KBM-7 (cell line): ENCODE measurements around the gene SPATA1.

Experiments
- DNase-seq: peaks from one replicate; pipeline ENCODE4 v3.0.0-alpha.2; 2015
- in situ Hi-C: fragments of 300-500 bp; cut with MboI; formaldehyde crosslinking; loops from 2 replicates; pipeline ENCODE4 v1.14.3; 2020; ENCODE audit warnings: low sequenced_read_pairs, low pct_unique_long_range_greater_than_20kb, mixed read lengths

Gene SPATA1, protein sequence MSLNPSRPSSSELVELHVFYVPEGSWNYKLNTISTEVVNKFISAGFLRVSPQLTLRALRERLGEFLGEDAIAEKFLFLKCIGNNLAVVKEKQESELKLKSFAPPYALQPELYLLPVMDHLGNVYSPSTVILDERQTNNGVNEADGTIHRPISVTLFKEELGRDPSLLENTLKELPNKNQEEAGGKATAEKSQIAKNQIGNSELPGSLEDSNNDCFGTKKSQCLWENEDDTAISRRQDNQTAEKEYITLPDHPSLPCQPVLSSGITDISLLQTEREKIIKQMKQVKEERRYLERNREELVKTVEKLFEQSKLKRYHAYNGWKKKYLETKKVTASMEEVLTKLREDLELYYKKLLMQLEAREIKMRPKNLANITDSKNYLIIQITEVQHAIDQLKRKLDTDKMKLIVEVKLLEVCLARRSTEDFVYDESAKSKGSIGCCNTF

DNA sequence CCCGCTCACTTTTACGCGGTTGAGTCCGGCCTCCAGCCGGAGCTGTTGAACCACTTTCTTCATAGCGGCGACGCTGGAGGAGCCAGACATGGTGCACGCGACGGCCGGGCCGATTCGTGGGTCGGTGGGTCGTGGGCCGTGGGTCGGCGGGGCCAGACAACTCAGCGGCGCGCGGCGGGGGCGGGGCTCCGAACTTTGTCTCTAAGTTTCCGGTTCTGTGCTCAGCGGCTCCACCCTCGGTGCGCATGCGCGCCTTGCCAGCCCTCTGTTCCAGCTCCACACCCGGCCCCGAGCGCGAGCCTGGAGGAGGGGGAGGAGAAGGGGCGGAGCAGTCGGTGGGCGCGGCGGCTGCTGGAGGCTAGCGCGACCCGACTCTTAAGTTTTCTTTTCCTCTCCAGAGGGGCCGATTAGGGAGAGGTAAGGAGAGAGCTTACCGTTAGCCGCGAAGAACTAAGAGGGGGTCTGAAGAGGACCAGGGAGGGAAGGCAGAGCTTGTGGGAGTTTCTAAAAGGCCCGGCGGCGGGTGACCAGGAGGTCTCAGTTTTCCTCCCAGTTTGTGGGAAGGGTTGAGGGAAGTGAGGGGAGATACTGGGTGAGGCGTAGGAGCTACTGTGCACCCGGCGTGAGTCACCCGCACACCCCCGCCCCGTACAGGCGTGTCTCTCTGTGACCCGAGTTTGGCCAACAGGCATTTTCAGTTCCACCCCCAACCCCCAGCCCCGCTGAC lies at the start of gene SPATA1, which contains the start of gene GNG5:
Gene SPATA1, plus strand, starts transcription at position 385 of the 727 bp plus-strand sequence. CDS start 9,974 bp downstream, outside the sequence.
Gene GNG5, minus strand, starts transcription at position 580 of the 727 bp plus-strand sequence. Its CDS starts 490 bp downstream, at position 90.
- peak; percentile 98 for DNase-seq

DNA sequence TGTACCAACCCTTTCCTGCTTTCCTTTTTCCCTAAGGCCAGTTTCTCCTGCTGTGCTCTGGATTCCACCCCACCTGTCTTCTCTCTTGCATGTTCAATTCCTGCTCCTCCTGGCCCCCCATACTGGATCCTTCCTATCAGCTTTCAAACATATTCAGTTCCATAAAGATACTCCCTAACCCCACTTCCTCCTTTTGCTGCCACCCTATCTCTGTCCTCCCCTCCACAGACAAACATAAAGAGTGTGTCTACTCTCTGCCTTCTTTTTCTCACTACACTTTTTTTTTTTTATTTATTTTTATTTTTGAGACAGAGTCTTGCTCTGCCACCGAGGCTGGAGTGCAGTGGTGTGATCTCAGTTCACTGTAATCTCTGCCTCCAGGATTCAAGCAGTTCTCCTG lies 44.1 kb upstream of the SPATA1 start:
- DNase-seq: peak; percentile 25
- in situ Hi-C loops: loop anchor here (25.0 kb wide), 1 partner anchor 300 kb away; no protein-coding TSS in a partner anchor

More for the DNA sequence above, at the start of gene SPATA1, which contains the start of gene GNG5:
- in situ Hi-C loops: no loop called here

DNA sequence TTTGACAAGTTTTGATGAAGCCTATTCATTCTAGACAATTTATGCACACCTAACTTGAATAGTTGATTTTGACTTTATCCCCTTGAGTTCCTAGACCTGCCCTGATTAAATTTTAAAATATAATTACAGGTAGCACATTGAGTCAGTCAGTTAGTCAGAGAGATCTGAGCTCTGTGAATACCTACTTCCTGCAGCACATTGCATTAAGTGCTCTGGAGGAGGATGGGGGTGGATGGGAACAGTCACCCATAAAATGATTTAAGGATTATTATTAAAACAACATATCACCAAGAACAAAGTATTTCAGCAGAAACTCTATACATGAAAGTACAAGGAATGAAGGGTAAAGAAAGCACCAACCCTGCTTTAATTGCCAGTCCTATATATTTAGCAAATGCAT lies 38.9 kb upstream of the SPATA1 start:
- no peak for DNase-seq
- in situ Hi-C loops: loop anchor here (25.0 kb wide), 1 partner anchor 295 kb away; no protein-coding TSS in a partner anchor

DNA sequence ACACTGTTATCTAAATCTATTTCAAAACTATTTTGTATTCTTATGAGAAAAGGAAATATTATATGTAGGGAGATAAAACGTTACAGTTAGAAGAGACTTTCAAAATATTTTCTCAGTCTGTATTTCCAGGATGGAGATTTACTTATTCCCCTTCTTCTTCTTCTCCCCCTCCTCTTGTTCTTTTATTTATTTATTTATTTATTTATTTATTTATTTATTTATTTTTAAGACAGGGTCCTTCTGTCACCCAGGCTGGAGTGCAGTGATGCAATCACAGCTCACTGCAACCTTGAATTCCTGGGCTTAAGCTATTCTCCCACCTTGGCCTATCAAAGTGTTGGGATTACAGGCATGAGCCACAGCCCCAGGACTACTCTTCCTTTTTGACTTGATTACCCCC lies 30.0 kb upstream of the SPATA1 start:
- in situ Hi-C loops: no loop called here
- no peak for DNase-seq

DNA sequence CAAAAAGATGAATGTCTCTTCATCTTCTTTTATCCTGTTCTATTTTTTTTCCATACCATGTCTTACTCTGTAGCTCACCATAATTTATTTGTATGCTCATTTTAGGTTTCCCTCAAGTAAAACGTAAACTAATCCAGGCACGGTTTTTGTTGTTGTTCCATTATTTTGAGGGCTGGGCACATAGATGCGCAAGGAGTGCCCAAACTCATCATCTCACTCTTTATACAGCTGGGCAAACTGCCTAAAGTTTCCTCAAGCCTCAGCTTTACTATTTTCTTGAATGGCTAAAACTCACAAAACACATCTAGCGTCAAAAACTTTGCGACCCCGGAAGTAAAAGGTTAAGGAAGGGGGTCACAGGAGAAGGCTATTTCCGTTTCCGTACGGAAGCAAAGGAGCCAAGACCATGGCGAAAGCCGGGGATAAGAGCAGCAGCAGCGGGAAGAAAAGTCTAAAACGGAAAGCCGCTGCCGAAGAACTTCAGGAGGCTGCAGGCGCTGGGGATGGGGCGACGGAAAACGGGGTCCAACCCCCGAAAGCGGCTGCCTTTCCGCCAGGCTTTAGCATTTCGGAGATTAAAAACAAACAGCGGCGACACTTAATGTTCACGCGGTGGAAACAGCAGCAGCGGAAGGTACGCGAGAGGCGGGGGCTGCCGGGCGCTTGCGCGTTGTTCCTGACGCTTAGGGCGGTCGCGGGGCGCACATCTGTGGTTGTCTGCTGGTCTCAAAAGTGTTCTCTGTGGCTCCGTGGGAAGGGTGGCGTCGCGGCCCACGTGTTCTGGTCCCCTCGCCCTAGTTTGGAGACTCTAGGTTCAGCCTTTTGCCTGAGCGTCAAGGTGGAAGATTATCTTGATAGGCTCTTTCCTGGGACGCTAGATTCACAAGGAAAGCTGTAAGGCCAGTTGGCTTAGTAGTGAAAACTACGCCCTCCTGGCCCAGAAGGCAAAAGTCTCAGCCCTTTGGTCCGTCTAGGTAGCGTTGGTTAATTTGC lies 27.0 kb upstream of the SPATA1 start, which contains the start of gene RPF1:
Gene RPF1, plus strand, starts transcription at position 391 of the 993 bp plus-strand sequence. Its CDS starts 16 bp downstream, at position 407.
- in situ Hi-C loops: no loop called here
- peak; percentile 88 for DNase-seq

- in situ Hi-C loops: no loop called here
Observed at GRCh38 chr1:84479998-84480397, 26.2 kb upstream of the SPATA1 start.

GRCh38 chr1:84480650-84481049 lies 25.5 kb upstream of the SPATA1 start:
- DNase-seq: no peak
- in situ Hi-C loops: no loop called here

More at GRCh38 chr1:84479998-84480397, 26.2 kb upstream of the SPATA1 start:
- no peak for DNase-seq

DNA sequence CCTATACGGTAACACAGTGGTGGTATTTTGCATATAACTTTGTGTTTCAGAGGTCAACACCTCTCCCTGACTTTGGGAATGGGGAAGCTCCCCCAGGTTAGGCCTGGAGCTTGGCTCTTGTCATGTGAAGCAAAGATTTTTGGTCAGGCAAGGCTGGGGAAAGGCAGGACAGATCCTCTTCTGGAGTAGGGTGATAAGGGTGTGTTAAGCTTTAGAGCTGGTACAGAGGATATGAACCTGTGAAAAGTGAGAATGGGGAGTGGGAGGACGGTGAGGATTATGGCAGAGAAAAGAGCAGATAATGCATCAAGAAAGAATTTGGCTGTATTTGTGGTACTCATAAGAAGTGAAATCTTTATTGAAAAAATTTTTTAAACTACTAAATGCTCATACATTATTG lies 24.9 kb upstream of the SPATA1 start:
- no peak for DNase-seq
- in situ Hi-C loops: no loop called here

- in situ Hi-C loops: no loop called here
- no peak for DNase-seq
Observed at GRCh38 chr1:84488107-84488506, 18.1 kb upstream of the SPATA1 start.

DNA sequence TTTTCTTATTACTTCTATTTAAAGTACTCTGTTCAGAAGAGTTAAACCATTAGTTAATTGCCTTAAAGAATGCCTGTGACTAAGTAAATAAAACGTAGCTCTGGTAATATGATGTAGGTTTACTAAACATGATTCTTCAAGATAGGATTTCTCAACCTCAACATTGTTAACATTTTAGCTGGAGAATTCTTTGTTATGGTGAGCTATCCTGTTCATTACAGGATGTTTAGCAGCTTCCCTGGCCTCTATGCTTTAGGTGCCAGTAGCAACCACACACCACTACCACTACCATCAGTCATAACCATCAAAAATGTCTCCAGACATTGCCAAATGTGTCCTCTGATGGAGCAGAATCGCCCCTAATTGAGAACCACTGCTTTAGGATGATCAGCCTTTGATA lies 16.4 kb upstream of the SPATA1 start:
- DNase-seq: no peak
- in situ Hi-C loops: no loop called here

GRCh38 chr1:84492726-84493125 lies 13.5 kb upstream of the SPATA1 start:
- in situ Hi-C loops: no loop called here
- DNase-seq: no peak

DNA sequence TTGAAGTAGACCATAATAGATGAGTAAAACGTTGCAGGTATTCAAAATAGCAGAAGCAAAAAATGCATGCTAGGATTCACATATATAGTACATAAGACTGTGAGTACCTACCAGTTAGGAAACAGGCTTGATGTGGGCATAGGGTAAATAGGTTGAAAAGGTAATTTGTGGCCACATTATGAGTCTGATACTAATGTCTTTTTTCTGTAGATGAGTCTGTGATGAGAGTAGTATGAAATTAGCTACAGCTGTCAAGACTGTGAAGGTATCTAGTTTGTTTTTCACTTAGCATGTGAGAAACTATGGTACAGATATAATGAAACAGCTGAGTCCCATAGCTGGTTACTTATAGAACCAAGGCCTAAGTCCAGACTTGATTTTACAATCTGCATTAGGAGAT lies 12.4 kb upstream of the SPATA1 start:
- in situ Hi-C loops: no loop called here

GRCh38 chr1:84496498-84496897 lies 9.7 kb upstream of the SPATA1 start:
- DNase-seq: no peak
- in situ Hi-C loops: no loop called here

More for the DNA sequence above, 12.4 kb upstream of the SPATA1 start:
- no peak for DNase-seq

- DNase-seq: no peak
- in situ Hi-C loops: no loop called here
Observed at GRCh38 chr1:84497631-84498275, 8.4 kb upstream of the SPATA1 start.

- in situ Hi-C loops: no loop called here
- no peak for DNase-seq
Observed at GRCh38 chr1:84502927-84503326, 3.3 kb upstream of the SPATA1 start.

DNA sequence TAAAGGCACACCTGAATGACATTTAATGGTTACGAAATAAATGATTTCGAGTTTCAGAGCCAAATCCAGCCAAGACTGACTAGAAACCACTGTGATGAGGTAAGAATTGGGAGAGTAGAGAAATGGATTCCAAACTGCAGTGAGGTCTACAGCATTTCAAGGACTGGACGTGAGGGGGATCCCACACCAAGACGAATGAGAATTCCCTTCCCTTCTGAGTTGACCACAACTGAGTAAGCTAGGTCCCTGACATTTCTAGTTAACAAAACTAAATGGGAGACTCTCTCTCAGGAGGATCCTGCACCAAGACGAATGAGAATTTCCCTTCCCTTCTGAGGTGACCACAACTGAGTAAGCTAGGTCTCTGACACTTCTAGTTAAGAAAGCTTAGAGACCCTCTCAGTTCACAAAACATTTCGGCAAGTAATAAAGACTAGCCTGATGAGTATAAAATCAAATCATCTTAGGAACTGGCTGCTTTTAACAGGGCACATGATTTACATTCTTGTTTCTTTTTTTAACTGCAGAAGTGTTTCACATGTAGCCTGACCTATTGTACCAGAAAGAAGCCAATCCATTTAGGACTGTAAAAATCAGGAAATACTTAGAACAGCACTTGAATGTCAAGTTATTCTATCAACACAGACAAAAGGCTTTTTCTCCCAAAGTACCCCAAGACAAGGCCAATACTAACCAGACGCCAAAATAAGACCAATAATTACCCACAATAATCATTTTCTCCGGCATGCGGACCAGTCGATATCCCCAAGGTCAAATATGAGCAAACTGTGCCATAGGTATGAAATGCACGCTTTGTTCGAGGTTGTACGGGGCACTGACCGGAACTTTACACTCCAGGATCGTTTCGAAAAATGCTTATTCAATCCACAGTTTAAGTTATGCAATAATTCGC lies 1.4 kb upstream of the SPATA1 start:
- peak; percentile 45 for DNase-seq
- in situ Hi-C loops: no loop called here

DNA sequence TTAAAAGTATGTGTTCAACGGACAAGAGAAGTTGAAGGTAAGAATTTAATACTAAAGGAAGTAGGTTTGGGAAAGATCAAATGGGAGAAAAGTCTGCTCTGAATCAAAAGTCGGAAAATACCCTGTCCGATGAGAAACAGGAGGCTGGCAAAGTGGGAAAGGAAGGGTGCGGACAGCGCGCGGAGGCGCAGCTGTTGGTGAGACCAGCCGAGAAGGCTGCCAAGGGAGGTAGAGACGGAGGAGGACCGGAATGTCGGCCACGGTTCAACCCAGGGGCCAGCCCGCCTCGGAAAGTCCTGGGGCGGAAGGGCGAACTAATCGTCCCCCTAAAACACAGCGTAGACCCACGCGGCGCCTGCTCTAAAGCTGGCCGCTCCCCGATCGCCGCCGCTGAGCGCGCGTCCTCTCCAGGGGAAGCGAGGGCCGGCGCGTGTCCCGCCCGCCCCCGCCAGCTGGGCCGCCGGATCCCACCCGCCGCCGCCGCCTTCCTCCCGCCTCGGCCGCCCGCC lies 639 bp upstream of the SPATA1 start:
- peak; percentile 67 for DNase-seq

More for the DNA sequence above, 639 bp upstream of the SPATA1 start:
- in situ Hi-C loops: no loop called here
